HCT116 (cell line): Measurements from ENCODE around the gene PDCD6IP. TPM values are rescaled to one million over a fixed set of nuclear protein-coding genes. Genes with fewer than 3 reads are reported as not detected.

Source experiments
- ATAC-seq: fragments of 200-7000 bp; cut with Tn5 transposase; 2 replicates; pipeline ENCODE4 v1.9.1; 2020; ENCODE audit warnings: mild to moderate bottlenecking, moderate library complexity
- BruUV-seq: library from RNA; stranded (reverse); fragments of 400-500 nt; replicated peaks from 2 replicates; lab custom pipeline; 2021; lab: Mats Ljungman, UMichigan
- CTCF ChIA-PET: fragments of 300-600 bp; sonication (Branson Sonifier 250); formaldehyde crosslinking; loops from one replicate; lab custom pipeline; 2021; ENCODE audit warnings: antibody characterized with exemption; lab: Charles Lee
- POLR2A ChIA-PET: fragments of 300-600, 350-600 bp; sonication (Branson Sonifier 250); formaldehyde crosslinking; loops from one replicate; lab custom pipeline; 2021; ENCODE audit warnings: antibody characterized with exemption; lab: Charles Lee
- RAD21 ChIA-PET, 2 experiments: fragments of 300-600 bp; sonication (Branson Sonifier 250); formaldehyde crosslinking; loops; one replicate each; lab custom pipeline; 2023; ENCODE audit warnings: low total read pairs in 2 of 2; ENCODE audit not compliant: uncharacterized antibody in 2 of 2, unreplicated experiment in 2 of 2, low non-redundant PET in 1 of 2; lab: Charles Lee
- DNase-seq: peaks from one replicate; pipeline ENCODE4 v3.0.0-alpha.2; 2010; ENCODE audit warnings: low read depth, low spot score
- H2AFZ ChIP-seq: fragments of 200-600 bp; shearing (Covaris generic), sonication (generic); 2 replicates; pipeline ENCODE4 v1.6.1; 2017; ENCODE audit warnings: low read depth, mixed run types, mixed read lengths, antibody characterized with exemption, low read length; ENCODE audit not compliant: poor library complexity, severe bottlenecking
- H3K27ac ChIP-seq: 2 replicates; pipeline ENCODE4 v1.5.1; 2012; ENCODE audit warnings: low read depth, low read length
- H3K27me3 ChIP-seq: fragments of 200-600 bp; sonication (generic); 2 replicates; pipeline ENCODE4 v1.6.1; 2016; ENCODE audit warnings: mixed run types, low read length, mixed read lengths; ENCODE audit not compliant: insufficient read depth
- H3K36me3 ChIP-seq, 2 experiments: fragments of 200-500 bp in 1 of 2; fragments of 200-600 bp in 1 of 2; sonication (Bioruptor generic) in 1 of 2; sonication (generic) in 1 of 2; 2 replicates each; pipeline versions ENCODE4 v1.5.1 to v1.6.1; 2014 to 2016; ENCODE audit warnings: low read length in 2 of 2, inconsistent platforms in 1 of 2, mixed read lengths in 1 of 2, mixed run types in 1 of 2; ENCODE audit not compliant: insufficient read depth in 2 of 2, control insufficient read depth in 1 of 2
- H3K4me1 ChIP-seq, 2 experiments: fragments of 200-600 bp in 1 of 2; sonication (generic) in 1 of 2; 2 replicates each; pipeline versions ENCODE4 v1.5.1 to v1.6.1; 2012 to 2017; ENCODE audit warnings: low read length in 2 of 2, inconsistent platforms in 1 of 2, mild to moderate bottlenecking in 1 of 2, mixed read lengths in 1 of 2, mixed run types in 1 of 2, moderate library complexity in 1 of 2; ENCODE audit not compliant: insufficient read depth in 2 of 2, control insufficient read depth in 1 of 2
- H3K4me2 ChIP-seq: fragments of 200-600 bp; sonication (generic); 2 replicates; pipeline ENCODE4 v1.6.1; 2017; ENCODE audit warnings: mixed run types, low read length, mixed read lengths
- H3K4me3 ChIP-seq, 2 experiments: fragments of 200-600 bp in 1 of 2; sonication (generic) in 1 of 2; replicated peaks in 1 of 2; 2 replicates each; pipeline ENCODE4 v1.5.1; 2011 to 2016; ENCODE audit warnings: low read length in 2 of 2, control low read depth in 1 of 2, low read depth in 1 of 2, mild to moderate bottlenecking in 1 of 2, mixed read lengths in 1 of 2, mixed run types in 1 of 2
- H3K79me2 ChIP-seq: fragments of 200-600 bp; sonication (generic); 2 replicates; pipeline ENCODE4 v1.6.1; 2017; ENCODE audit warnings: mild to moderate bottlenecking, mixed run types, low read length, moderate library complexity, mixed read lengths; ENCODE audit not compliant: insufficient read depth
- H3K9ac ChIP-seq: fragments of 200-600 bp; sonication (generic); 2 replicates; pipeline ENCODE4 v1.6.1; 2016; ENCODE audit warnings: low read length, mixed read lengths
- H3K9me2 ChIP-seq: fragments of 200-600 bp; sonication (generic), shearing (Covaris generic); 2 replicates; pipeline ENCODE4 v1.6.1; 2017; ENCODE audit warnings: mixed run types, mild to moderate bottlenecking, moderate library complexity; ENCODE audit not compliant: insufficient read depth
- H3K9me3 ChIP-seq, 2 experiments: fragments of 200-500 bp in 1 of 2; fragments of 200-600 bp in 1 of 2; sonication (Bioruptor generic) in 1 of 2; sonication (generic) in 1 of 2; 2 replicates each; pipeline ENCODE4 v1.6.1; 2014 to 2017; ENCODE audit warnings: low read length in 2 of 2, mixed read lengths in 2 of 2, inconsistent platforms in 1 of 2, low read depth in 1 of 2, mild to moderate bottlenecking in 1 of 2, mixed run types in 1 of 2, moderate library complexity in 1 of 2; ENCODE audit not compliant: control insufficient read depth in 1 of 2, insufficient read depth in 1 of 2
- H4K20me1 ChIP-seq: fragments of 200-600 bp; sonication (generic), shearing (Covaris generic); 2 replicates; pipeline ENCODE4 v1.6.1; 2017; ENCODE audit warnings: mixed run types, mild to moderate bottlenecking, moderate library complexity; ENCODE audit not compliant: insufficient read depth
- CBX3 ChIP-seq: IDR thresholded peaks from 2 replicates; pipeline ENCODE4 v1.6.1; 2012; ENCODE audit warnings: low read depth
- POLR2A ChIP-seq: IDR thresholded peaks from 2 replicates; pipeline ENCODE4 v1.7.0; 2011; ENCODE audit warnings: borderline replicate concordance; ENCODE audit not compliant: insufficient read depth, insufficient read length; ENCODE audit errors: extremely low read depth
- RAD21 ChIP-seq: IDR thresholded peaks from 2 replicates; pipeline ENCODE4 v1.6.1; 2012; ENCODE audit warnings: low read depth, mild to moderate bottlenecking
- SIN3A ChIP-seq: IDR thresholded peaks from 2 replicates; pipeline ENCODE4 v1.6.1; 2012; ENCODE audit warnings: low read depth
- TCF7L2 ChIP-seq: IDR thresholded peaks from 2 replicates; pipeline ENCODE4 v1.7.0; 2011; ENCODE audit warnings: borderline replicate concordance, inconsistent platforms; ENCODE audit not compliant: insufficient read depth, insufficient read length; ENCODE audit errors: extremely low read depth
- YY1 ChIP-seq: IDR thresholded peaks from 2 replicates; pipeline ENCODE4 v1.6.1; 2011; ENCODE audit warnings: low read length, low read depth, moderate library complexity, mild to moderate bottlenecking; ENCODE audit not compliant: insufficient replicate concordance; ENCODE audit errors: extremely low read depth
- ZBTB33 ChIP-seq: IDR thresholded peaks from 2 replicates; pipeline ENCODE4 v1.6.1; 2011; ENCODE audit warnings: mild to moderate bottlenecking, low read length, moderate library complexity; ENCODE audit not compliant: insufficient replicate concordance; ENCODE audit errors: extremely low read depth
- intact Hi-C: fragments of 100-400 bp; cut with micrococcal nuclease; formaldehyde crosslinking; loops from 2 replicates; pipeline ENCODE4 v1.10.0; 2022
- total RNA-seq: library from RNA; stranded (reverse); gene quantifications from one replicate; pipeline ENCODE4 v1.2.1, GENCODE V29; 2021; ENCODE audit not compliant: unreplicated experiment
- TF ChIP-seq, protein P1 (sequence below): IDR thresholded peaks from 2 replicates; pipeline ENCODE4 v1.6.1; 2012

The PDCD6IP gene
- total RNA-seq, 1 experiment from 2014 or later = 241 TPM

DNA sequence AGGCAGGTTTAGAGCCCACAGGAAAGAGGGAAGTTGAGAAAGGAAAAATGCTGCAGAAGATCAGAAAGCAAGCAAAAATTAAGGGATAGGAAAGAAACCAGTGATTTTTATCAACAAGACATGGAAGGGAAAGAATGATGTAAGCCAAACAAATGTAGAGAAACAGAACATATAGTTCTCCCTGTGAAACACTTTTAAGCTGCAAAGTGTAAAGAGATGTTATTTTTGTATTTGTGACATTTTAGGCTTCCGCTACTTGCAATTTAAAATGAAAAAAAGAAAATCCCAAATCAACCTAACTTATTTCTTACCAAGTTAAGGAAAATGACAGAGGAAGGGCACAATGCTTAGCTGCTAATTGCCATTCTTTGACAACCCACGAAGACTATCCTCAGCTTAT, 111.6 kb downstream of the PDCD6IP start:
- no peak overlapping the region for H3K4me3 ChIP-seq
- H3K4me1 ChIP-seq = peaks cover 0 to 11% of the 10 kb centered on the region in 2 experiments; a peak in 2 of 4 replicates
- H2AFZ ChIP-seq = no peak overlapping the region
- no peaks in the 10 kb centered on the region for H4K20me1 ChIP-seq
- TF ChIP-seq SIN3A = no peak
- TF ChIP-seq TCF7L2 = no peak
- no peak for TF ChIP-seq ZBTB33
- no peak for TF ChIP-seq RAD21
- TF ChIP-seq, protein P1, sequence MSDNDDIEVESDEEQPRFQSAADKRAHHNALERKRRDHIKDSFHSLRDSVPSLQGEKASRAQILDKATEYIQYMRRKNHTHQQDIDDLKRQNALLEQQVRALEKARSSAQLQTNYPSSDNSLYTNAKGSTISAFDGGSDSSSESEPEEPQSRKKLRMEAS = no peak
- no peak for TF ChIP-seq POLR2A
- TF ChIP-seq CBX3 = no peak
- TF ChIP-seq YY1 = no peak
- H3K9ac ChIP-seq = no peak overlapping the region
- no peak for ATAC-seq
- no peaks in the 10 kb centered on the region for H3K36me3 ChIP-seq
- POLR2A ChIA-PET = no interaction called here
- BruUV-seq = no TSS peak
- no peaks in the 10 kb centered on the region for H3K27me3 ChIP-seq
- no peak for DNase-seq
- H3K9me2 ChIP-seq = no peaks in the 10 kb centered on the region
- RAD21 ChIA-PET = no interaction called here
- H3K9me3 ChIP-seq = no peaks in the 10 kb centered on the region
- intact Hi-C loops = no loop called here
- no peak overlapping the region for H3K27ac ChIP-seq
- no peaks in the 10 kb centered on the region for H3K79me2 ChIP-seq
- CTCF ChIA-PET = no interaction called here
- H3K4me2 ChIP-seq = no peak overlapping the region
